Thyroid gland (tissue), 4 donors: ENCODE measurements around the gene SLCO2B1.

ENCODE experiments used
- POLR2A ChIP-seq, 2 donors: fragments of 450-650 bp; IDR thresholded peaks; one replicate each; pipeline ENCODE4 v1.6.1; 2017; ENCODE audit warnings: antibody characterized with exemption in 2 of 2, mild to moderate bottlenecking in 2 of 2, moderate library complexity in 1 of 2
- TF ChIP-seq, protein P1 (sequence below), 6 experiments: fragments of 200-600 bp in 3 of 6; fragments of 450-650 bp in 3 of 6; sonication (generic) in 3 of 6; IDR thresholded peaks; one replicate each; pipeline ENCODE4 v1.5.1; 2016 to 2019; ENCODE audit warnings: antibody characterized with exemption in 6 of 6, mild to moderate bottlenecking in 2 of 6, inconsistent platforms in 1 of 6, moderate library complexity in 1 of 6

DNA sequence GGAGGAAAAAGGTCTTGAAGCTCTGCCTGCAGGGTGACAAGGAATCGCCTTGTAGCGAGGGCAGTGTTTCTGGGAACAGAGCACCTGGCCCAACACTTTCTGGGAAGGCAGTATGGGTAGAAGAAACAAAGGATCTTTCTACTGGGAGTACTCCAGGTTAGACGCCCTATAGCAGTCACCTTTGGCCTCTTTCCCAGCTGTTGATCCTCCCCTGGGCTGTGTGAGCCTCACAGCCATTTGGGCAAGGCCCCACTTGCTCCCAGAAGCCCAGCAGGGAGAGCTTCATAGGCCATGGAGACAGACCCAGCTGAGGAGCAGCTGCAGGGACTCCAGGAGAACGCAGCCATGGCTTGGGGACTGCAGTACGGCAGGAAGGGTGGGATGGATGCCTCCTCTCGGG, 1.2 kb downstream of the SLCO2B1 start:
- TF ChIP-seq, protein P1, sequence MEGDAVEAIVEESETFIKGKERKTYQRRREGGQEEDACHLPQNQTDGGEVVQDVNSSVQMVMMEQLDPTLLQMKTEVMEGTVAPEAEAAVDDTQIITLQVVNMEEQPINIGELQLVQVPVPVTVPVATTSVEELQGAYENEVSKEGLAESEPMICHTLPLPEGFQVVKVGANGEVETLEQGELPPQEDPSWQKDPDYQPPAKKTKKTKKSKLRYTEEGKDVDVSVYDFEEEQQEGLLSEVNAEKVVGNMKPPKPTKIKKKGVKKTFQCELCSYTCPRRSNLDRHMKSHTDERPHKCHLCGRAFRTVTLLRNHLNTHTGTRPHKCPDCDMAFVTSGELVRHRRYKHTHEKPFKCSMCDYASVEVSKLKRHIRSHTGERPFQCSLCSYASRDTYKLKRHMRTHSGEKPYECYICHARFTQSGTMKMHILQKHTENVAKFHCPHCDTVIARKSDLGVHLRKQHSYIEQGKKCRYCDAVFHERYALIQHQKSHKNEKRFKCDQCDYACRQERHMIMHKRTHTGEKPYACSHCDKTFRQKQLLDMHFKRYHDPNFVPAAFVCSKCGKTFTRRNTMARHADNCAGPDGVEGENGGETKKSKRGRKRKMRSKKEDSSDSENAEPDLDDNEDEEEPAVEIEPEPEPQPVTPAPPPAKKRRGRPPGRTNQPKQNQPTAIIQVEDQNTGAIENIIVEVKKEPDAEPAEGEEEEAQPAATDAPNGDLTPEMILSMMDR (IDR thresholded peaks at IDR 0.05) = no peak
- TF ChIP-seq POLR2A (IDR thresholded peaks at IDR 0.05) = no peak
